ENCODE measurements around the gene TOMM20.
"Not testable (repeated sequence)": the region's sequence is repeated elsewhere in the genome, so short reads cannot be mapped to it uniquely, and the experiment has no call there.

TOMM20 gene

DNA sequence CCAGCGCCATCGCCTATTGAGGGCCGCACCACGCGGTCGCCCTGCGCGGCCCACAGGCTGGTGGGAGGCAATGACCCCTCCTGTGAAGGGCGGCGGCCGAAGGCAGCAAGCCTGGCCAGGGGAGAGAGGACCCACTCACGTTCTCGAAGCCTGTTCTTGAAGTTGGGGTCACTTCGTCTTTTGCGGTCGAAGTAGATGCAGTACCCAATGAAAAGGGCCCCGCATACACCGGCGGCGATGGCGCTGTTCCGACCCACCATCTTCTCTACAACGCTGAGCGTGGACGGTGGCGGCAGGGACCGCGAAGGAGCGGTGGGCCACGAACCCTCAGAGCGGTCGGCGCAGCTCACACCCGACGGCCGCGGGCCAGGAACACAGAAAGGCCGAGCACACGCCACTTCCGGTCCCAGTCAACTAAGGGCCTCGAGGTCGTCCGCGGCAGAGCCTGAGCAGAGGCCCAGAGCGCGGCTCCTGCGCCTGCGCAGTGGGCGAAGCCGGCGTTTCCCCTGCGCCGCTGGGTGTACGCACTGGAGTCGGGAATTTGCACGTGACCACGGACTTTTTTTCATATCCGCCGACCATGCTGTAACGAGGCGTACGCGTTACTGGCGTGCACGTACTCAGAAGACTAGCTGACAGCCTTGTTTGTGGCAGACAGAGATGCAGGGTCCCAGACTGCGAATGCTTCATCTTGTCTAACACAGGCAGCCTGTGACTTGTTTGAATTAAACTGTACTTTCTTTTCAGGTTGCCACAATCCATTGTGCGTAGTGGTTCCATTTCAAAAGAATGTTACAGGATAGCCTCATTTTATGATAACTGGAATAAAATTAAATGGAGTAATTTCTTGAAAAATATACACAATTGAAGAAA lies at the start of gene TOMM20:
TOMM20 (minus strand) TSS at position 382 of the 873 bp plus-strand sequence; CDS start at position 260, 122 bp downstream.
- peak; percentile 84 for DNase-seq (ENCODE audit: low read depth)

- no peak for DNase-seq (ENCODE audit: low read depth)
These were observed 47.8 kb upstream of the TOMM20 start for GRCh38 chr1:235176486-235176885.

DNA sequence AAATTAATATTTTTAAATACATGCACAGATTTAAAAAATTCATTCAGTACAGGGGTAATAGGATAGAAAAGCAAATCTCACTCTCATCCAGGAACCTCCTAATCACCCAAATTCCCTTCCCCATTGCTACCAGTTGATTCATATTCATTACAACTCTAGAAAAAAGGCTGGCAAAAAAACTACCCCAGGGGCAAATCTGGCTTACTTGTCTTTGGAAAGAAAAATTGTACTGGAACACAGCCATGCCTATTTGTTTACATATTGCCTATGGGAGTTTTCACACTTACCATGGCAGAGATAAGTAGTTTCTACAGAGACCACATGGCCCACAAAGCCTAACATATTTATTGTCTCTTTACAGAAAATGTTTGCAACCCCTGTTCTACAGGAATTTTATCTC lies 41.3 kb upstream of the TOMM20 start:
- no peak for DNase-seq (ENCODE audit: low read depth)

- no peak for DNase-seq (ENCODE audit: low read depth)
These were observed 39.7 kb upstream of the TOMM20 start for GRCh38 chr1:235168375-235168774.

GRCh38 chr1:235161685-235162327 lies 33.2 kb upstream of the TOMM20 start:
- DNase-seq (ENCODE audit: low read depth) = no peak

DNA sequence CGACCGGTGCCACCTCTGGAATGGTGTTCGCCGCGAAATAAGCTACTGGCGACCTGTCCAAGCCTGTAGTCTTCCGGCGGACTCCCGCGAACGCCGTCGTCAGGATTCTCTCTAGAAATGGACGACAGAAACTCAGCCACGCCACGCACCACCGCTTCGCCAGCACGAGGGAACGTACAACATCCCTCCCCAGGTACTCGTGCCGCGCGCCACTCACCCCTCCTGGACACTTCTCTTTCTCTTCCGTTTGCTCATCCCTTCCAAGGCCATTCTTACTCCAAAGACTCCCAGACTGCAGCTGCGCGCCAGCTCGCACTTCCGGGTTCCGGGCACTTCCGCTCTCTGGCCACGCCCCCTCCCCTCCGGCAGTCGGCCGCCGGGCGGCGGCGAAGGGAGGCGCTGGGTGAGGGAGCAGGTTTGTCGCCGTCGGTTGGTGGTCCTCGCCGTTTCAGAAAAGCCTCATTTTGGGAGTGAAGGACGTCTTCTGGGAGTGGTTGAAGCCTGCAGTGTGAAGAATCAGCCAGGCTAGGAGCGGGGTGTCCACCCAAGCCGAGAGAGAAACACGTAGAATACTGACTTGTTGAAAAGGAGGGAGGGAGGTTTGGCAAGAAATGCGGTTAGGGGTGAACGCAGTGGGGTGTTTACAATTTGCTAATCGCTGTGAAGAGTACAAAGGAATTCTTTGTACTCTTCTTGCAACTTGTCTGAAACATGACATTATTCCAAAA lies 32.5 kb upstream of the TOMM20 start, which contains the start of gene RBM34:
RBM34 (minus strand) TSS at position 294 of the 728 bp plus-strand sequence; CDS start at position 270, 24 bp downstream.
- peak; percentile 90 for DNase-seq (ENCODE audit: low read depth)

GRCh38 chr1:235160383-235160956 lies 31.8 kb upstream of the TOMM20 start:
- DNase-seq (ENCODE audit: low read depth) = no peak

- DNase-seq (ENCODE audit: low read depth) = not testable (repeated sequence)
These were observed 31.3 kb upstream of the TOMM20 start for GRCh38 chr1:235159930-235160329.

GRCh38 chr1:235159284-235159683 lies 30.6 kb upstream of the TOMM20 start:
- not testable (repeated sequence) for DNase-seq (ENCODE audit: low read depth)

DNA sequence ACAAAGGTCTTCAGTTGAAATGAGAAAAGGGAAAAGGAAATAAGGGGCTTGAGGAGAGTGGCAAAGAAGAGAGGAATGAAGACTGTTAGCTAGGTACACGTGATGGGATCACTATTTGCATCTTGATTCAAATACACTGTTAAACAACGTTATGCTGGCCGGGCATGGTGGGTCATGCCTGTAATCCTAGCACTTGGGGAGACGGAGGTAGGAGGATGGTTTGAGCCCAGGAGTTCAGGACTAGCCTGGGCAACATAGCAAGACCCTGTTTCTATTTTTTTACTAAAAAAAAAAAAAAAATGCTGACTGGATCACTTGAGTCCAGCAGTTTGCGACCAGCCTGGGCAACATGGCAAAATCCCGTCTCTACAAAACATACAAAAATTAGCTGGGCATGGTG lies 30.0 kb upstream of the TOMM20 start:
- DNase-seq (ENCODE audit: low read depth) = no peak

- no peak for DNase-seq (ENCODE audit: low read depth)
These were observed 28.5 kb upstream of the TOMM20 start for GRCh38 chr1:235157150-235157549.

DNA sequence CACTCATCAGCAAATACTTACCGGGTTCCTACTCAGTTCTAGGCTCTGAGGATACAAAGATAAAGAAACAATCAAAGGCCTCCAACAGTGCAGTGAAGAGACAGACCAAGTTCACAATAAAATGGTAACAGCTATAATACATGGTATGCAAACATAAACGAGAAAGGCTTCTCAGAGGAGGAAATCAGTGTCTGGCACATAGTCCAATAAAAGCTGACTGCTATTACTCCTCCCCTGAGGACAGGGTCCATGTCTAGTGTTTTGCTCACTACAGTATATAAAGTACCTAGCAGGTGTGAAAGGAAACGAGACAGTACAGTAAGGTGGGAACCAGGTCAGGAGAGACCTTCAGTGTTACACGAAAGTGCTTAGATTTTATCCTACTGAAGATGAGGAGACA lies 28.1 kb upstream of the TOMM20 start:
- DNase-seq (ENCODE audit: low read depth) = no peak

GRCh38 chr1:235156265-235156664 lies 27.6 kb upstream of the TOMM20 start:
- no peak for DNase-seq (ENCODE audit: low read depth)

GRCh38 chr1:235152235-235152634 lies 23.6 kb upstream of the TOMM20 start:
- DNase-seq (ENCODE audit: low read depth) = no peak

GRCh38 chr1:235151033-235151432 lies 22.4 kb upstream of the TOMM20 start:
- DNase-seq (ENCODE audit: low read depth) = no peak

- DNase-seq (ENCODE audit: low read depth) = no peak
These were observed 21.2 kb upstream of the TOMM20 start for GRCh38 chr1:235149824-235150223.

- DNase-seq (ENCODE audit: low read depth) = no peak
These were observed 18.6 kb upstream of the TOMM20 start for GRCh38 chr1:235147269-235147668.

- no peak for DNase-seq (ENCODE audit: low read depth)
These were observed 17.0 kb upstream of the TOMM20 start for GRCh38 chr1:235145639-235146038.

DNA sequence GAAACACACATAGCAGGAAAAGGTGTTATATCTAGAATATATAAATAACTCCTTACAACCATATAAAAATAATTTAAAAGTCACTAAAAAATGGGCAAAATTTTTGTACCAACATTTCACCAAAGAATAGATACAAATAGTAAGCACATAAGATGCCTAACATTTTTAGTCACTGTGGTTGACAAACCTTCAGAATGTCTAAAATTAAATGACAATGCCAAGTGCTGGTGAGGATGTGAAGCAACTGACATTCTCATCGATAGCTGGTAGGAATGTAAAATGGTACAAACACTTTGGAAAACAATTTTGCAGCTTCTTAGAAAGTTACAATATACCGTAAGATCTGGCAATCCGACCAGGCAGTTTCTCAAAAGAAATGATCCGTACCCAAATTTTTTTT lies 14.4 kb upstream of the TOMM20 start:
- DNase-seq (ENCODE audit: low read depth) = no peak

DNA sequence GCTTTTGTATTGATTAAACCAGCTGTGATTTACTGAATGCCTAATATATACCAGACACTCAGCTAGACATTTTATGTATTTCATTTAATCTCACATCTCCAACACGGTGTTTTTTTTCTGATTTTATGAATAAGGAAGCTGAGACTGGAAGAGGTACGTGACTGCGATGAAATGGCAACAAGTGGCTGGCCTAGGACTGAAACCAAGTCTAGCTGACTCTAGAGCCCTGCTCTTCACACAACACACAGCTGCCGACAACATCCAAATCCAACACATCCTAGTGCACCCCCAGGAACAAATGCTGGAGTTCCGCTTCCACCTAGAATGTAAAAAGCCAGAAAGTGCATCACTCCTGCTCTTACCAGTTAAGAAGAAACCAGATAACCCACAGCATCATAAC lies 10.7 kb upstream of the TOMM20 start:
- no peak for DNase-seq (ENCODE audit: low read depth)

GRCh38 chr1:235138821-235139220 lies 10.2 kb upstream of the TOMM20 start:
- no peak for DNase-seq (ENCODE audit: low read depth)

GRCh38 chr1:235136111-235136510 lies 7.5 kb upstream of the TOMM20 start:
- DNase-seq (ENCODE audit: low read depth) = no peak

Measured in stimulated activated CD8-positive, alpha-beta memory T cell treated with anti-CD3 and anti-CD28 coated beads, Interleukin-7, amount 100 ng/mL, for 24 hours (primary cell).